ENCODE measurements around the gene PPM1B.
"Not testable (repeated sequence)": the region's sequence is repeated elsewhere in the genome, so short reads cannot be mapped to it uniquely, and the experiment has no call there.

Gene PPM1B

DNA sequence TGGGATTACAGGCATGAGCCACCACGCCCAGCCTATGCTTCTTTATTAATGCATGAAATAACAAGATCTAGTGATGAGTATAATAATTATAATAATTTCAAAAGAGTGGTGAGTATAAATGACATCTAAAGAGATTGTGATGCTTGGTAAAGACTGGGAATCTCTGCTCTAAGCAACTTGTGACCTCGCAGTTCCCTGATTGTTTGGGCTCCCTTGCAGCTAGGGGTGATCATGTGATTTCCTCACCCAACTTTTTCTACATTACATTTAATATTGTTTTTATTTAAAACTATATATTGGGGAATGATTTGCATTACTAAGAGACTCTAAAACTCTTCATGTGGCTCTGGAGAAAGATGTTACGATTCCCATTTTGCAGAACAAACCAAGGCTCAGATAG, 4.1 kb upstream of the PPM1B start:
- DNase-seq: no peak

DNA sequence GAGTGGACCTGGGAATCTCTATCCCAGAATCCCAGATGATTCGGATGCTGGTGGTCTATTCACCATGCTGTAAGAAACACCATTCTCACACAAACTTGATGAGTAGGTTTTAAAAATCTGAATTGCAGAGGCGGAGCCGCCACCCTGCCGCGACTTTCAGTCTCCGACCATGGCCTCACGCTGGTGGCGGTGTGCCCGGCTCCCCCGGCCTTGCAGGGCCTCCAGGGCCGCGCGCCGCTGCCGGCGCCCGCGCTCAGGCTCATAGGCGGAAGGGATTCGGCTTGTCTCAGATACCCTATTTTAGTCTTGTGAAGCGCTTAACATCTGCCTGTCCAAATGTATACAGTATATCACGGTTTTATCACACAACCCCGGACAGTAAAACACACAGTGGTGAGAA, 2.6 kb upstream of the PPM1B start:
- DNase-seq: no peak

DNA sequence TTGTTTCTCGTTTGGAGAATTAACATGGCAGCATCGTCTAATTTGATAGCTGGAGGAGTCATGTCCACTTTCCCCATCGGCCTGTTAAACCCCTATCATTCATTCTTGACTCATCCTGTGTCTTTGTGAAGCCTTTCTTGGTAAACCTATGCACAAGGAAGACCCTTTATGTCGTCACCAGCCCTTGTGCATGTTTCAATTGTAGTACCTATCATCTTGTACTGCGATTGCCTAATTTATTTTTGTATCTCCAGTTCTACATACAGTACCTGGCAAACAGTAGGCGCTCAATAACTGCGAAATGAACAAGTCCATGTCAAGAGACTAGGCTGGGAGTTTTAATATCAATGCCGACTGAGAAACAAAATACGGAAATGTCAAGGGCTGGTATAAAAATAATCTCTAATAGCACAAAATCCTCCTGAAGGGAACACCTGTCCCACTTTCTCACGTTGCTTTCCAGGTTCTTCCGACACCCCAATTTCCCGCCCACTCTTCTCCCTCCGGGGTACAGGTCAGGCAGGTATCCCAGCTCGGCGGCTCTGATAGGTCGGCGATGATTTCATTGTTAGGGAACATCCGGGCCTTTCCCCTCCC, 1.3 kb upstream of the PPM1B start:
- no peak for DNase-seq

DNA sequence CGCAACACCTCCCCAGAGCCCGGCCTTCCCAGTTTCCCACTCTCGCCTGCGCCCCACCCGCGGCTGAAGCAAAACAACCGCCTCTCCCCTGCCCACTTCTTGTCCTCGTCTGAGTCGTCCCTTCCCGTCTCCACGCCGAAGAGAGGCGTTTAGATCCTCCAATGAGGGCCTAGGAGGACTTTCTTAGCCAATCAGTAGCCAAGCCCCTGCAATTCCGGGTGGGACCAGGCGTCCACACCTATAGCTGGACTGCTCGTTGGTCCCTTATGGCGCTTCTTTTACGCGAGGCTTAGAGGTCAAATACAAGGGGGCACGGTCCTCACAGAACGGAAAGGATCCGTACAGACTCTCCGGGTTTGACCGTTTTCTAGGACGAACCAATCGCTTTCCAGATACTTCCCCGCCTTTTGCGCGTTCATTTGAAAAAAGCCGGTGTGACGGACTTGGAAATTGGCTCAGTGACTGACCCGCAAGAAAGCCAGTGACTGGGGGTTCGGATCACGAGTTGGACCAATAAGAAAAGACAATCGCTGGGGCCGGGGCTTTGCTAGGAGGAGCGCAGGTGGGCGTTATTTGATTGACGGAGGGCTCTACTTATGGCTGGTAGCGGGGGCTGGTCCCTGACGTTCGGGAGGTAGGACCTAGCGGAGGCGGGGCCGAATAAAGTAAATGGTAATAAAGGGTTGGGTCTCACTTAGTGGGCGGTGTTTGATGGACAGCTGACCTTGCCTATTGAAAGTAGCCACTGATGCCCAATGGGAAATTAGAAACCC, 581 bp upstream of the PPM1B start:
- DNase-seq: peak; percentile 97

DNA sequence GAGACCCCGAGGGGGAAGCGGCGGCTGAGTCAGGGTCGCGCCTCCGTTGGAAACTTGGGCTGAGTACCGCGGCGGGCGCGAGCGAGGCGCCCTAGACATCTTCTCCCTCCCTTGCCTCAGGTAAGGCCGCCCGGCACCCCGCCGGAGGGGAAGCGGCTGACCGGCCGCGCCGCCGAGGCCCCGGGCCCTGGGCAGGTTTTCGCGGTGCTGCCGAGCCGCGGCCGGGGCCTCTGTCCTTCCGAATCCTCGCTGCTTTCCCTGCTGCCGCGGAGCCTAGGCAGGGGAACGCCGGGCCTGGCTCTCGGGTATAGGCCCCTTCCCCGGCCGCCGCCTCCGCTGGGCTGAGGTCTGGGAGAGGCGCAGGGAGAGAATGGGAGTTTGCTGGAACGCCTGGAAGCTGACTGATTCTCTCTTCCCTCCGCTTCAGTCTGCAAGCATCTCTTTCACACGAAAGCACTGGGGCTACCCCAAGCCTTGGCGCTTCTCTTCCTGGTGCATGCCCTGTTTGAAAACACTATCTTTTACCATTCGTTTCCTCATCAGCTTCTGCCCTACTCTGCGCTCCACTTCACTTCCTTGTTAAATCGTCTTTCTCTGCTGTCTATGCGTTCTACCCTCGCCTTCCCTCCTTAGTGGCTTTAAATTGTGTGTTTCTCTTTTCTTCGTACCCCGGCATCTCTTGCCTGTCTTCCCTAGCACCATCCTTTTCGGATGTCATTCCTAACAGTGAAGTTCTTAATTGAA, 652 bp downstream of the PPM1B start:
- DNase-seq: peak; percentile 16

DNA sequence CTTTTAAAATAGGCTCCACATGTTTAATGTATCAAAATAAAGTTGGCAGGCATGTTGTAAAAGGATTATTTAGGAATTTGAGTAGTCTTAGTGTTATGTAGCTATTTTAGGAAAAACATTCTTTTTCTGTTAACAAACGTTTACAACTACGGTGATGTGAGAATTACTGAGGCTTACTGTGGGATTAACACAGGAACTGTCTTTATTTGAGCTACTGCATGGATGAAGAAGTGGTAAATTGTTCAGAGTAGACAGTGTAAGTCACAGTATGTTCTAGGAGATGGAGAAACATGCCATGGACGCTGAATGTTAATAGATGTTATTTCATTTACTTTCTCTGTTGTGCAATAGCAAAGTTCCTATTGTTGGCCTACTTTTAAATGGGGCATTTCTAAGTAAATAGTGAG, 1.6 kb downstream of the PPM1B start:
- DNase-seq: no peak

DNA sequence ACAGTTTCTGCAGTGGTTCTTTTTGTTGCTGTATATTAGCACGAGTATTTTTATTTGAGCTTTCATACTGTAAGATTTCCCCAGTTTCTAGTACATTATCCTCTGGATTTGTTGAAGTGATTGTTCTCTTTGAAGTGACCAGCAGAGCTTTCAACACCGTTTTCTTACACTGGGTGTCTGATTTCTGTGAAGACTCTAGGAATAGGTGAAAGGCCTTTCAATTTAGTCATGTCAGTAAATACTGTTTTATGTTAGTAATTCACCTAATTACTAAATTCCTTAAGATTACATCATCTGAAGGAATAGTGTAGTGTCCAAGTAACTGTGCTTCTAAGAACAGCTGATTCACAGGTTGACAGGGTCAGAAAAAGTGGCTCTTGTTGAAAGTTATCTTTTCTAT, 2.3 kb downstream of the PPM1B start:
- no peak for DNase-seq

DNA sequence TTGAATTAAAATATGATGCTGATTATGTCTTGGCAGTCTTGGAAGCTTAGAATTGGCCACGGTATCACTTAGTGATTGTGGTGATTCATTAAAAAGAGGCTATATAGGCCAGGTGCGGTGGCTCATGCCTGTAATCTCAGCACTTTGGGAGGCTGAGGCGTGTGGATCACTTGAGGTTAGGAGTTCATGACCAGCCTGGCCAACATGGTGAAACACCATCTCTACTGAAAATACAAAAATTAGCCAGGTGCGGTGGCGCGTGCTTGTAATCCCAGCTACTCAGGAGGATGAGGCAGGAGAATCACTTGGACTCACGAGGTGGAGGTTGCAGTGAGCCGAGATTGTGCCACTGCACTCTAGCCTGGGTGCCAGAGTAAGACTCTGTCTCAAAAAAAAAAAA, 2.8 kb downstream of the PPM1B start:
- not testable (repeated sequence) for DNase-seq

DNA sequence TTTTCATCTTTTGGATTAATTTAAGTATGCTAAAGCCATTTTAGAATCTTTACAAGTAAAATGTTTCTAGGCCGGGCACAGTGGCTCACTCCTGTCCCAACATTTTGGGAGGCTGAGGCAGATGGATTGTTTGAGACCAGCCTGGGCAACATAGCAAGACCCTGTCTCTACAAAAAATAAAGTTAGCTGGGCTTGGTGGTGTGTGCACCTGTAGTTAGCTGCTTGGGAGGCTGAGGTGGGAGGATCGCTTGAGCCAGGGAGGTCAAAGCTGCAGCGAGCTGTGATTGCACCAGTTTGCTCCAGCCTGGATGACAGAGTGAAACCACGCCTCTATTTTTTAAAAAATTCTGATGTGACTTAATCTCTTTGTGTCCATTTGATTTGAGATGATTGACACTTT, 3.9 kb downstream of the PPM1B start:
- DNase-seq: no peak

DNA sequence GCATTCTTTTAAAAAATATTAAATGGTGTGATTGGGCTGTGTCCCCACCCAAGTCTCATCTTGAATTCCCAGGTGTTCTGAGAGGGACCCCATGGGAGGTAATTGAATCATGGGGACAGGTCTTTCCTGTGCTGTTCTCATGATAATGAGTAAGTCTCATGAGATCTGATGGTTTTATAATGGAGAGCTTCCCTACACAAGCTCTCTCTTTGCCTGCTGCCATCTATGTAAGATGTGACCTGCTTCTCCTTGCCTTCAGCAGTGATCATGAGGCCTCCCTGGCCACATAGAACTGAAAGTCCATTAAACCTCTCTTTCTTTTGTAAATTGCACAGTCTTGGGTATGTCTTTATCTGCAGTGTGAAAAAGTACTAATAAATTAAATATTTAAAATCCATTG, 10.3 kb downstream of the PPM1B start:
- DNase-seq: no peak

DNA sequence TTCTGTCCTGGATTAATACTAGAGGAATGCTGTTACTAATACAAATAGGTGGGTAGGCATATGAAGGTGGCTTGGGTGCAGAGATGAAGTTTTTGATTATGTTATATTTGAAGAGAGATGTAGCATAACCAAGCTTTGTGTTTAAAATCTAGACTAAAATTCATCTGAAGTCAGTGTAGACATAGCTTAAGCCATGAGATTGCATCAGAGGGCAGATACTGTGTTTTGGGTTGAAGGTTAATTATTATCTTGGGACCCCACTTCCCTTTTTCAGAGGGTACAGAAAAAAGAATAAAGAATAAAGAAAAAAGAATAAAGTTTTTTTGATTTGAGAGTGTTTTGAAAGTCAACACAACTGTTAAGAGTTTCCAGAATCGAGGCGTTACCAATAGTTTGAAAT, 13.0 kb downstream of the PPM1B start:
- no peak for DNase-seq

DNA sequence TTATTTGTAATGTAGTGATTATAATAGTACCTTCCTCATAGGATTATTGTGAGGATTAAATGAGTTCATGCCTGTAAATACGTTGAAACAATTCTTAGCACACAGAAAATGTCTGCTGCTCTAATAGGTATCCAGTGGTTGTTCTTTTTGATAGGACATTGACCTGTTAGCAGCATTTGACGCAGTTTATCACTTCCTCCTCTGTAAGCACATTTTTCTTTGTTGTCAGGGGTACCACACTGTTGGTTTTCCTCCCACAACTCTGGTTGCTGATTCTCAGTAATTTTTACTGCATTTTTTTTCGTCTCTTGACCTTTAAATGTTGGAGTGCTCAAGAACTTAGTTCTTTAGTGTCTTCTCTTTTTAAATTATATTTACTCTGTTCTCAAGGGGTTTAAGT, 15.4 kb downstream of the PPM1B start:
- no peak for DNase-seq

DNA sequence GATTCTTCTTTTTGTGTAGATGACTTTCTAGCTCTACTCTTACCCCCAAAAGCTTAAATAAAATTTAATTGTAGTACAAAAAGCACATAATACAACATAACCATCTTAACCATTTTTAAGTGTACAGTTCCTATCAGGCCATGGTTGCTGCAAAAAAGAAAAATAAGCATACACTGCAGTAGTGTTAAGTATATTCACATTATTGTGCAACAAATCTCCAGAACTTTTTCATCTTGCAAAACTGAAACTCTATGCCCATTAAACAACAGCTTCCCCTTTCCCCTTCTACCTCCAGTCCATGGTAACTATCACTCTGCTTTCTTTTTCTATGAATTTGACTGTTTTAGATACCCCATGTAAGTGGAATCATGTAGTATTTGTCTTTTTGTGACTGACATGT, 18.1 kb downstream of the PPM1B start:
- no peak for DNase-seq

DNA sequence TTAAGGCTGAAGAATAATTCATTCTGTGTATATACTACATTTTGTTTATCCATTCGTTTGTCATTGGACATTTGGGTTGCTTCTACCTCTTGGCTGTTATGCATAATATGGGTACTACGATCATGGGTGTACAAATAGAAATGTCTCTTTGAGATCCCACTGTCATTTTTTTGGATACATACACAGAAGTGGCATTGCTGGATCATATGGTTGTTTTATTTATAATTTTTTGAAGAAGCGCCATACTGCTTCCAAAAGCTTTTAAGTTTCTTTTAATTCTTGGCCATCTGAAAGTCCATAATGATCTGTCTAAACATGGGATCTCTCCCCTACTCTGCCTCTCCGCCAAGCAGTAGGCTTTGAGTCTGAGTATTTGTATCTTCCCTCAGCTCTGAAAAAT, 18.6 kb downstream of the PPM1B start:
- DNase-seq: no peak

DNA sequence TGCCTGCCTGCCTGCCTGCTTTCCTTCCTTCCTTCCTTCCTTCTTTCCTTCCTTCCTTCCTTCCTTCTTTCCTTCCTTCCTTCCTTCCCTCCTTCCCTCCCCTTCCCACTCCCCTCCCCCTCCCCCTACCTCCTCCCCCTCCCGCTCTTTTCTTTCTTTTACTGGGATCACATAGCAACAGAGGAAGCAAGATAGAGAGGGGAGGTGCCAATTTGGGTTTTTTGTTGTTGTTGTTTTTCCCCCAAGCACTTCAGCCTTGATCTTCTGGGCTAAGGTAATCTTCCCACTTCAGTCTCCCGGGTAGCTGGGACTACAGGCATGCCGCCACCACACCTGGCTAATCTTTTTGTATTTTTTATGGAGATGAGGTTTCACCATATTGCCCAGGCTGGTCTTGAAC, 20.0 kb downstream of the PPM1B start:
- DNase-seq: no peak

DNA sequence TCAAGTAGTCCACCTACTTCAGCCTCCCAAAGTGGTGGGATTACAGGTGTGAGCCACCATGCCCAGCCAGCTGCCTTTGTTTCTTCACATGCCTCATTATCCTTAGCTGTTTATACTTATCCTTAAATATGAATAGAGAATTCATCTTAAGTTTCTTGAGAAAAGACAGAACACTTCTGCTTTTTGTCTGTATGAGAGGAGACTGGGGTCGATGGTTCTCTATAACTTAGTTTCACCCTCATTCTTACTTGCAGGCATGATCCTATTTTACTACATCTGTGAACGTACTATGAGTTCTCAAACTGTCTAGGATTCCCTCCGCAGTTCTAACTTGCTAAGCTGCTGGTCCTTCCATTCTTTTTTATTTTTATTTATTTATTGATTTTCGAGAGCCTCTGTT, 20.4 kb downstream of the PPM1B start:
- DNase-seq: no peak

DNA sequence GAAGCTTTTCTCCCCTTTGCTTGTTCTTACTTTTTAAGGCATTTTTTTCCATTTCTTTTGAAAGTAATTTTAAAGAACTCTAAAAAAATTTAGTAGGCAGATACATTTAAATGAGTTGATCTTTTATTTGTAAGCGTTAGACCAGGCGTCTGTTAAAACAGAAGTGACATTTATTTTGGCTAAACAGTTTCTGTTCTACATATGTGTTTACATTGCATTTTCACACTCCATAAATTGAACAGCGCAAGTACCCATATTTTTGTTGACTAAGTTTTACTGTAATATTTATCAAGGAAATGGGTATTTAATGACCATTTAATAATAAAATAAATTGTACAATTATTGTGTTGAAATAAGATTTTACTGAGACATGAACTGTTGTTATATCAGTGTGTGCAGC, 21.9 kb downstream of the PPM1B start:
- no peak for DNase-seq

DNA sequence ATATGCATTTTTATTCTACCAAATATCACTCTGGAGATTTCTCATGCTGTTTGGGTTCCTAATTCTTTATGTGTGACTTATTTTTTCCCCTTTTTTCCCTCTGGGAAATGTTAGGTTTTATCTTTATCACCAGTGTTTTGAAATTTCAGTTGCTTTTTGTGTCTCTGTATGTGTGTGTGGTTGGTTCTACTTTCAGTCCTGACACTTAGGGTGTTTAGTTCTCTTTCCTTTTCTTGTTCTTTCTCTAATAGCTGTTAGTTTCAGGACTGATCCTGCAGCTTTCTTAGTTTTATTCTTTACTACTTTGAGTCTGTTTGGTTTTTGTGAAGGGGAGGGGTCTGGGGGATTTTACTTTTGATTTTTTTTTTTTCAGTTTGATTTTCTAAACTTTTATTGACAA, 23.1 kb downstream of the PPM1B start:
- DNase-seq: no peak

DNA sequence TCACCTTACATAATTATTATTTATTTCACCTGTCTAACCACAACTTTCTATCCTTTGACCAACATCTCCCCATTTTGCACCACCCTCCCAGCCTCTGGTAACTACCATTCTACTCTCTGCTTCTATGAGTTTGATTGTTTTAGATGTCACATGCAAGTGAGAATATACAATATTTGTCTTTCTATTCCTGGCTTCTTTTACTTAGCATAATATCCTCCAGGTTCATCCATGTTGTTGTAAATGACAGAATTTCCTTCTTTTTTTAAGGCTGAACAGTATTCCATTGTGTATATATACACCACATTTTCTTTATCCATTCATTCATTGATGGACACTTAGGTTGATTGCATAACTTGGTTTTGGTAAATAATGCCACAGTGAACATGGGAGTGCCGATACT, 24.0 kb downstream of the PPM1B start:
- DNase-seq: no peak

DNA sequence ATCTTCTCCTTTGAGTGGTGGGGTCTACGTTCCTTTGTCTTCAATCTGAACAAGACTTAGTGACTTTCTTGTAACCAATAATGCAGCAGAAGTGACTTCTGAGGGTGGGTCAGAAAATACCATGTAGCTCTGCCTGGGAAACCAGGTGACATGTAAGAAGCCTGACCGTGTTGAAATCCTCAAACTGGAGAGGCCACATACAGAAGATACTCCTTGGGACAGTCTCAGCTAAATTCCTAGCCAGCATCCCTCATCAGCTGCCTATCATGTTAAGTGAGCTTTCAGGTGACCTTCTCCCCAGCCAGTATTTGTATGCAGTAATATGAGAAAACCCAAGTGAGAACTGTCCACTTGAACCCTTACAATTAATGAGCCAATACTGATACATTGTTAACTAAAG, 27.0 kb downstream of the PPM1B start:
- DNase-seq: no peak

DNA sequence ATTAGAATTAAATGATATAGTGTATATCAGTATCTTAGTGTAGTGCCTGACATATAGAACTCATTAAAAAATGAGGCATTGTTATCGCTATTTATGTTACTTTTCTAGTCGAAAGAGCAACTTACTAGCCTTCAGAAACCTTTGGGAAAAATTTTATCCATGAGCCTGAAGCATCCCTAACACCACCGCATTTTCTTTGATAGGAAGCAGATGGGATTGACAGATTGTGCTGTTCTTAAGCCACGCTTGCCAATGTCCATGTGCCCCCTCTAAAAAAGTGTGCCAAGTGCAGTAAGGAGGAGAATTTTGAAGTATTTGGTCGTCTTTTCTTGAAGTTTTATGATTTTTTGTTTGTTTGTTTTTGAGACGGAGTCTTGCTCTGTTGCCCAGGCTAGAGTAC, 29.1 kb downstream of the PPM1B start:
- no peak for DNase-seq

DNA sequence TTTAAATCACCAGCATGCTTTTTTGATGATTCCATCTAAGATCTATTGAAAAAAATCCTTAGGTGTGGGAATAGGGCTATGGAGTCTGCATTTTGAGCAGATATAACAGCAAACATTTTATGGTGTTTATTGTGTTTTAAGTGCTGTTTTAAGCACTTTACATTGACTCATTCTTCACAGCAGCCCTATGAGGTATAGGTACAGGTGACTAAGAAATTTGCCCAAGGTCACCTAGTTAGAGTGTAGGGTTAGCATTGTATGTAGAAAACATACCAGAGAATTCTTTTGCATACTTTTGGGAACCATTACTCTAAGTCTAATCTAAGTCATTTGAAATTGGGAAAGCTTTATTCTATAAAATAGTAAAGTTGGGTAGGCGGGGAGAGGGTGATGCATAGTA, 31.3 kb downstream of the PPM1B start:
- no peak for DNase-seq

DNA sequence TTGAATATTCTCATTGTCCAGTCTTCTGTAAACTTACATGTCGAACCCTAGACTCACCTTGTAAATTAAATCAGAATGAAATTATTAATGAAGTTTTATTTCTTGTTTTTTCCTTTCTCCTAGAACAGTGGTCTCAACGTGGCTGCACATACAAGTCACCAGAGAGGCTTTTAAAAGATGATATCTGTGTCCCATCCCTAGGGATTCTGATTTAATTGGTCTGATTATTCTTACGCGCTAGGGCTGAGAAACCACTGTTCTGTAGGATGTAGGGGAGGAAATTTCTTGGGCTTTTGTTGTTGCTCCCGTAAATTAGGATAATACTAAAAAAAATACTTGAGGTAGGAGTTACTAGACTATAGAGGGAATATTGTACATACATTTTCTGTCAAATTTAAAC, 32.1 kb downstream of the PPM1B start:
- DNase-seq: no peak

DNA sequence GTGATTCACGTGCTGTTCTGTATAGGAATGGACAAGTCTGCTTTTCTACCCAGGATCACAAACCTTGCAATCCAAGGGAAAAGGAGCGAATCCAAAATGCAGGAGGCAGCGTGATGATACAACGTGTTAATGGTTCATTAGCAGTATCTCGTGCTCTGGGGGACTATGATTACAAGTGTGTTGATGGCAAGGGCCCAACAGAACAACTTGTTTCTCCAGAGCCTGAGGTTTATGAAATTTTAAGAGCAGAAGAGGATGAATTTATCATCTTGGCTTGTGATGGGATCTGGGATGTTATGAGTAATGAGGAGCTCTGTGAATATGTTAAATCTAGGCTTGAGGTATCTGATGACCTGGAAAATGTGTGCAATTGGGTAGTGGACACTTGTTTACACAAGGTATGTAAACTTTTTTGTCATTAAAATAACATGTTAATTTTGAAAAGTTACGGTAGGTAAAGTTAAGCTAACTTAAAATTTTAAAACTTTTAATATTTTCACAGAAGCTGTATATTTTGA, 33.0 kb downstream of the PPM1B start:
- no peak for DNase-seq
